HL-60 (cell line): ENCODE results near the gene USP26.

Source experiments
- CTCF ChIP-seq: IDR thresholded peaks from one replicate; pipeline ENCODE4 v1.5.1; 2011; ENCODE audit warnings: low read length, control low read depth, inconsistent platforms; ENCODE audit not compliant: insufficient read depth
- POLR2AphosphoS5 ChIP-seq: IDR thresholded peaks from 2 replicates; pipeline ENCODE4 v1.6.1; 2012; ENCODE audit warnings: low read depth

GRCh38 chrX:132990835-132991234 lies 106.1 kb downstream of the USP26 start:
- TF ChIP-seq CTCF (no peak), POLR2AphosphoS5 (no peak)
